22Rv1 (cell line): Measurements from ENCODE around the gene HSPA8.

ENCODE experiments used
- ZFX ChIP-seq: fragments of 450-650 bp; IDR thresholded peaks from 2 replicates; pipeline ENCODE4 v1.6.1; 2017; ENCODE audit warnings: antibody characterized with exemption, borderline replicate concordance
- TF ChIP-seq, protein P1 (sequence below): fragments of 450-650 bp; IDR thresholded peaks from 2 replicates; pipeline ENCODE4 v1.5.1; 2017; ENCODE audit warnings: mild to moderate bottlenecking

DNA sequence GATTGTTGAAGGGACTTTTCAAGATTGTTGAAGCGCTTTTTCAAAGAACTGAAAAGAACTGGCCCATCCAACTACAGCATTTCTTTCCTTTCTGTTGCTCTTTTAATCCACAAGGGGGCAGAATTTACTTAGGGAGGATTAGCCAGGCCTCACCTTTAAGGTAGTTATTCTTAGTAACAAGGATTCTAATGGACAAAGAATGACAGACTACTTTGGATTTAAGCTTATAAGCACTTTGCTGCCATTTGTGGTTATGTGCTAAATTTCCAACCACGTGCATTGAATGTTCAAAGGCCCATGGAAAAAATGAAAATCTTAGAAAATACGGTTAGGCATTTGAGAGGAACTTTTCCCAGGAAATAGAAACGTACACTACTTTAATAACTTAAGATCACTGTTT, 49.5 kb upstream of the HSPA8 start:
- TF ChIP-seq, protein P1, sequence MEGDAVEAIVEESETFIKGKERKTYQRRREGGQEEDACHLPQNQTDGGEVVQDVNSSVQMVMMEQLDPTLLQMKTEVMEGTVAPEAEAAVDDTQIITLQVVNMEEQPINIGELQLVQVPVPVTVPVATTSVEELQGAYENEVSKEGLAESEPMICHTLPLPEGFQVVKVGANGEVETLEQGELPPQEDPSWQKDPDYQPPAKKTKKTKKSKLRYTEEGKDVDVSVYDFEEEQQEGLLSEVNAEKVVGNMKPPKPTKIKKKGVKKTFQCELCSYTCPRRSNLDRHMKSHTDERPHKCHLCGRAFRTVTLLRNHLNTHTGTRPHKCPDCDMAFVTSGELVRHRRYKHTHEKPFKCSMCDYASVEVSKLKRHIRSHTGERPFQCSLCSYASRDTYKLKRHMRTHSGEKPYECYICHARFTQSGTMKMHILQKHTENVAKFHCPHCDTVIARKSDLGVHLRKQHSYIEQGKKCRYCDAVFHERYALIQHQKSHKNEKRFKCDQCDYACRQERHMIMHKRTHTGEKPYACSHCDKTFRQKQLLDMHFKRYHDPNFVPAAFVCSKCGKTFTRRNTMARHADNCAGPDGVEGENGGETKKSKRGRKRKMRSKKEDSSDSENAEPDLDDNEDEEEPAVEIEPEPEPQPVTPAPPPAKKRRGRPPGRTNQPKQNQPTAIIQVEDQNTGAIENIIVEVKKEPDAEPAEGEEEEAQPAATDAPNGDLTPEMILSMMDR, result peak; percentile 84
- TF ChIP-seq ZFX, result no peak
